Upper lobe of right lung (tissue), 1 donor: ENCODE results near the gene TACSTD2. TPM values are rescaled to one million over a fixed set of nuclear protein-coding genes. Genes with fewer than 3 reads are reported as not detected.

Source experiments
- ATAC-seq: fragments of 200-7000 bp; cut with Tn5 transposase; one replicate; pipeline ENCODE4 v1.9.1; 2020; ENCODE audit warnings: mild to moderate bottlenecking, moderate library complexity
- DNase-seq: peaks from one replicate; pipeline ENCODE4 v3.0.0-alpha.2; 2020
- H3K27ac ChIP-seq: fragments of 200-600 bp; one replicate; pipeline ENCODE4 v1.8.0; 2022
- H3K27me3 ChIP-seq: fragments of 200-600 bp; one replicate; pipeline ENCODE4 v1.8.0; 2022; ENCODE audit warnings: mild to moderate bottlenecking
- H3K36me3 ChIP-seq: fragments of 200-600 bp; one replicate; pipeline ENCODE4 v1.8.0; 2022
- H3K4me1 ChIP-seq: fragments of 200-600 bp; one replicate; pipeline ENCODE4 v1.8.0; 2022
- H3K4me3 ChIP-seq: fragments of 200-600 bp; one replicate; pipeline ENCODE4 v1.8.0; 2022; ENCODE audit warnings: mild to moderate bottlenecking
- H3K9me3 ChIP-seq: fragments of 200-600 bp; one replicate; pipeline ENCODE4 v1.8.0; 2022
- intact Hi-C: fragments of 100-400 bp; cut with DNase I; formaldehyde crosslinking; loops from one replicate; pipeline ENCODE4 v1.11.0; 2022
- total RNA-seq: library from RNA; stranded (reverse); fragmentation: NEBNext Ultra II Directional; extraction: Animal tissue kit (Norgen Biotek cat#: 25700); gene quantifications from one replicate; pipeline ENCODE4 v1.2.1, GENCODE V29; 2021
- TF ChIP-seq, protein P1 (sequence below): fragments of 200-600 bp; IDR thresholded peaks from one replicate; pipeline ENCODE4 v1.8.0; 2022; ENCODE audit warnings: antibody characterized with exemption
- donor health status: DM: no; HTN: yes; CAD: no; lungs with severe emphysema.

Gene TACSTD2
- total RNA-seq, 1 donor from 2014 or later: 112 TPM

DNA sequence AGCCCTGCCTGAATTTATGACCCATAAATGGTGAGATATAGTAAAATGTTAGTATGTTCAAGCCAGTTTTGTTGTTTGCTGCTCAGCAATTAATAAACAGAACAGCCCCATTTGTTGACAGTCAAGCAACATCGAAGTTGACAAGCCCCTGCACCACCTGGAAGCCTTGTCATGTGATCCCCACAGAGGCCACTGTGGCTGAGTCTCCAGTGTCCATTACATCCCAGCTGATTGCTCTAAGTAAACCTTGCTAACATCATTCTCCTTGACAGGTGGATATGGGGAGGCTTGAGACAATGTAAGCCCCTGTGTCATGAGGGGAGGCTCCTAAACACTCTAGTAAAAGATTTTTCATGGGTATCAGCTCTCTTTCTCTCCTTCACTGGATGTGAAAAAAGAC lies 17.5 kb upstream of the TACSTD2 start:
- no peaks in the 10 kb centered on the region for H3K36me3 ChIP-seq
- no peak overlapping the region for H3K27ac ChIP-seq
- TF ChIP-seq, protein P1, sequence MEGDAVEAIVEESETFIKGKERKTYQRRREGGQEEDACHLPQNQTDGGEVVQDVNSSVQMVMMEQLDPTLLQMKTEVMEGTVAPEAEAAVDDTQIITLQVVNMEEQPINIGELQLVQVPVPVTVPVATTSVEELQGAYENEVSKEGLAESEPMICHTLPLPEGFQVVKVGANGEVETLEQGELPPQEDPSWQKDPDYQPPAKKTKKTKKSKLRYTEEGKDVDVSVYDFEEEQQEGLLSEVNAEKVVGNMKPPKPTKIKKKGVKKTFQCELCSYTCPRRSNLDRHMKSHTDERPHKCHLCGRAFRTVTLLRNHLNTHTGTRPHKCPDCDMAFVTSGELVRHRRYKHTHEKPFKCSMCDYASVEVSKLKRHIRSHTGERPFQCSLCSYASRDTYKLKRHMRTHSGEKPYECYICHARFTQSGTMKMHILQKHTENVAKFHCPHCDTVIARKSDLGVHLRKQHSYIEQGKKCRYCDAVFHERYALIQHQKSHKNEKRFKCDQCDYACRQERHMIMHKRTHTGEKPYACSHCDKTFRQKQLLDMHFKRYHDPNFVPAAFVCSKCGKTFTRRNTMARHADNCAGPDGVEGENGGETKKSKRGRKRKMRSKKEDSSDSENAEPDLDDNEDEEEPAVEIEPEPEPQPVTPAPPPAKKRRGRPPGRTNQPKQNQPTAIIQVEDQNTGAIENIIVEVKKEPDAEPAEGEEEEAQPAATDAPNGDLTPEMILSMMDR: no peak
- intact Hi-C loops: no loop called here
- H3K4me3 ChIP-seq: no peak overlapping the region
- no peak for ATAC-seq
- peaks cover 12% of the 10 kb centered on the region for H3K4me1 ChIP-seq
- H3K27me3 ChIP-seq: no peaks in the 10 kb centered on the region
- DNase-seq: no peak
- H3K9me3 ChIP-seq: no peaks in the 10 kb centered on the region

DNA sequence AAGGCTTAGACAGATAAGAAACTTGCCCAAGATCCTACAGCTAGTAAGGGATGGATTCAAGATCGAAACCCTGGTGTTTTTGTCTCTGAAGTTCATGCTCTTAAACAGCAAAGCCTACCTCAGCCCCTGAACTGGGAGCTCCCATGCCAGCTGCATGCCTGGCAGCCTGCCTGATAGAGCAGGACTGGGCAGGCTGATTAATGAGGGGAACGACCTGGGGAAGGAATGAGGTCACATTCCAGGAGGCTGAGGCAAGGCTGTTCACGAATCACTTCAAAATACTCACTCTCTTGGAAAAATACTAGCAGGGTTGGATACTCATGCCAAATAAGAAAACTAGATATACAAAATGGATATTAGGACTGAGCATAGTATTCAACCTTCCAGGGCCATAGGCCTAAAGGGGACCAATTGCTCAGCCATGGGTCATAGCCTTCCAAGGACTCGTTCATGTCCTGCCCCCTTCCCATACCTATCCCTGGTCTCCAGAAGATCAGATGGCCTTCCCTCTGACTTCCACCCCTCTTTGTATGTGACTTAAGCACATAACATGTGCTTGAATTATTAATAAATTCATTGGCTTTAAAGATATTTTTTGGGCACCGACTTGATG lies 15.6 kb upstream of the TACSTD2 start:
- peak; percentile 93 for ATAC-seq
- no peak overlapping the region for H3K4me3 ChIP-seq
- DNase-seq: peak; percentile 87
- TF ChIP-seq, protein P1: no peak
- H3K27me3 ChIP-seq: no peaks in the 10 kb centered on the region
- H3K9me3 ChIP-seq: no peaks in the 10 kb centered on the region
- intact Hi-C loops: no loop called here
- peak overlapping the region; percentile 67 for H3K27ac ChIP-seq
- H3K36me3 ChIP-seq: no peaks in the 10 kb centered on the region
- peaks cover 12% of the 10 kb centered on the region for H3K4me1 ChIP-seq

DNA sequence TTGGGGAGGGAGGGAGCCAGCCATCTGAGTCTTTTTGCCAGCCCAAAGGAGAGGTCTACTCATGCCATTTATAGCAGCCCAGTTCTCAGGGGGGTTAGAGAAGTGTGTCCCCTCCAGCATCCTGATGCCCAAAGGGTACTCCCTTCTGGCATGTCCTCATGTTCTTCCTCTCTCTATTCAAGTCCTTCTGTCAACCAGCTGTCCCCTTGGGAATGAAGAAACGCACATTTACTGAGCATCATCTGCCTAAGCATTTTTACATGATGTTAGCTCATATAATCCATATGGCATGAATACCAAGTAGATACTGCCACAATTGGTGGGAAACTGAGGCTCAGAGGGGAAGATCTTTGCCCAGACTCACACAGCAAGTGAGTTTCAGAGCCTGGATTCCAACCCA lies 14.8 kb upstream of the TACSTD2 start:
- peak overlapping the region; percentile 1 for H3K27ac ChIP-seq
- H3K4me3 ChIP-seq: no peak overlapping the region
- DNase-seq (no peak), ATAC-seq (no peak)
- H3K27me3 ChIP-seq: no peaks in the 10 kb centered on the region
- TF ChIP-seq, protein P1: no peak
- no peaks in the 10 kb centered on the region for H3K36me3 ChIP-seq
- H3K4me1 ChIP-seq: peaks cover 12% of the 10 kb centered on the region
- no peaks in the 10 kb centered on the region for H3K9me3 ChIP-seq
- intact Hi-C loops: no loop called here

DNA sequence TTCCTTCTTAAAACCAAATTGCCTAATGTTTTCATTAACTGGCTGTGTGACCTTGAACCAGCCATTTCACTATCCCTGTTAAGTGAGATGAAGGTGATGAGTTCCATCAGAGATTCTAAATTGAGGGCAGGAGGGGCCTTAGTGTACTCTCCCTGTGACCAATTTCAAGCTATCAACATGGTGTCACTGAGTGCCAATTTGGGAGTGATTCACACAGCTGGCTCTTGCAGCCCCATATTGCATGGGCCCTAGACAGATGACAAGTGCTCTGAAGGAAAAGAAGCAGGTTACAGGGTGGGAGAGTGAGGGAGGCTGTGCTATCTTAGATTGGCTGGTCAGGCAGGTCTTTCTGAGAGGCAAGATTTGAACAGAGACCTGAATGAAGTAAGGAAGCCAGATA lies 13.0 kb upstream of the TACSTD2 start:
- TF ChIP-seq, protein P1: no peak
- ATAC-seq (no peak), DNase-seq (no peak)
- no peak overlapping the region for H3K4me3 ChIP-seq
- H3K27me3 ChIP-seq: no peaks in the 10 kb centered on the region
- intact Hi-C loops: no loop called here
- peaks cover 27% of the 10 kb centered on the region for H3K4me1 ChIP-seq
- no peak overlapping the region for H3K27ac ChIP-seq
- no peaks in the 10 kb centered on the region for H3K9me3 ChIP-seq
- no peaks in the 10 kb centered on the region for H3K36me3 ChIP-seq

DNA sequence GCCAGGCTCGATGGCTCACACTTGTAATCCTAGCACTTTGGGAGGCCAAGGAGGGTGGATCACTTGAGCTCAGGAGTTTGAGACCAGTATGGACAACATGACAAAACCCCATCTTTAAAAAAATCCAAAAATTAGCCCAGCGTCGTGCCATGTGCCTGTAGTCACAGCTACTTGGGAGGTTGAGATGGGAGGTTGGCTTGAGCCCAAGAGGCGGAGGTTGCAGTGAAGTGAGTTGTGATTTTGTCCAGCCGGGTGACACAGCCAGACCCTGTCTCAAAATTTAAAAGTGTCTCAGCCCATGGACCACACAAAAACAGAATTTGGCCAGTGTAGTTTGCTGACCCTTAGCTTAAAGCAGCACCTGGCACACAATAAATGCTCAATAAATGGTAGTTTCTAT lies 11.3 kb upstream of the TACSTD2 start:
- no peaks in the 10 kb centered on the region for H3K27me3 ChIP-seq
- no peaks in the 10 kb centered on the region for H3K9me3 ChIP-seq
- H3K4me1 ChIP-seq: peaks cover 43% of the 10 kb centered on the region
- H3K36me3 ChIP-seq: no peaks in the 10 kb centered on the region
- H3K4me3 ChIP-seq: no peak overlapping the region
- no peak for DNase-seq
- intact Hi-C loops: no loop called here
- H3K27ac ChIP-seq: no peak overlapping the region
- ATAC-seq: no peak
- TF ChIP-seq, protein P1: no peak

DNA sequence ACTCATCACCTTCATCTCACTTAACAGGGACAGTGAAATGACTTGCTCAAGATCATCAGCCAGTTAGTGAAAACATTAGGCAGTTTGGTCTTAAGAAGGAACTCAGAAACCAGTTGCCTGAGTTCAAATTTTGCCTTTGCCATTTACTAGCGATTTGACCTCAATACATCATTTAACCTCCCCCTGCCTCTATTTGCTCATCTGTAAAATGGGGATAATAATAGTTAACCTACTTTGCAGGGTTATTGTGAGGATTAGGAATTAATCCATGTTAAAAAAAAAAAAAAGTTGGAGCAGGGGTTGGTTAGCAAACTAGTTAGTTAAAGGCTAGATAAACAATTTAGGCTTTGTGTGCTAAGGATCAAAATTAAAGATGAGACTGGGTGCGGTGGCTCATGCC lies 10.6 kb upstream of the TACSTD2 start:
- intact Hi-C loops: no loop called here
- TF ChIP-seq, protein P1: no peak
- ATAC-seq: no peak
- no peak for DNase-seq
- H3K4me1 ChIP-seq: peaks cover 40% of the 10 kb centered on the region
- no peak overlapping the region for H3K4me3 ChIP-seq
- no peaks in the 10 kb centered on the region for H3K27me3 ChIP-seq
- no peaks in the 10 kb centered on the region for H3K9me3 ChIP-seq
- H3K27ac ChIP-seq: no peak overlapping the region
- no peaks in the 10 kb centered on the region for H3K36me3 ChIP-seq
